Renal pelvis (tissue), 4 donors: ENCODE measurements around the gene FMO5. TPM values are rescaled to one million over a fixed set of nuclear protein-coding genes. Genes with fewer than 3 reads are reported as not detected.
"Not testable (repeated sequence)": the region's sequence is repeated elsewhere in the genome, so short reads cannot be mapped to it uniquely, and the experiment has no call there.

Experiments
- DNase-seq: peaks from one replicate; pipeline ENCODE4 v3.0.0-alpha.2; 2013
- polyA plus RNA-seq, 3 donors: library from polyadenylated mRNA; unstranded; fragments of 120-200 nt; gene quantifications; one replicate each; pipeline ENCODE4 v1.2.1, GENCODE V29; 2013; ENCODE audit not compliant: insufficient read length in 3 of 3

FMO5 gene
- polyA plus RNA-seq, 3 donors = 6.3 to 11.6 (median 7.9) TPM

GRCh38 chr1:147241934-147242448 is 16.9 kb upstream of the FMO5 start:
- no peak for DNase-seq

GRCh38 chr1:147240131-147240721 is 15.1 kb upstream of the FMO5 start:
- DNase-seq = not testable (repeated sequence)

- DNase-seq = no peak
Observed at GRCh38 chr1:147238925-147239820, 14.0 kb upstream of the FMO5 start.

GRCh38 chr1:147238053-147238902 is 13.1 kb upstream of the FMO5 start:
- no peak for DNase-seq

- DNase-seq = no peak
Observed at GRCh38 chr1:147236959-147237791, 12.0 kb upstream of the FMO5 start.

- no peak for DNase-seq
Observed at GRCh38 chr1:147236448-147236847, 11.3 kb upstream of the FMO5 start.

- DNase-seq = no peak
Observed at GRCh38 chr1:147235822-147236221, 10.7 kb upstream of the FMO5 start.

- DNase-seq = not testable (repeated sequence)
Observed at GRCh38 chr1:147233903-147234302, 8.8 kb upstream of the FMO5 start.

GRCh38 chr1:147231032-147231431 is 5.9 kb upstream of the FMO5 start:
- DNase-seq = not testable (repeated sequence)

- no peak for DNase-seq
Observed at GRCh38 chr1:147223740-147224615, 1.2 kb downstream of the FMO5 start.

- no peak for DNase-seq
Observed at GRCh38 chr1:147218606-147219005, 6.5 kb downstream of the FMO5 start.

- DNase-seq = no peak
Observed at GRCh38 chr1:147217141-147217540, 8.0 kb downstream of the FMO5 start.

- no peak for DNase-seq
Observed at GRCh38 chr1:147216124-147216523, 9.0 kb downstream of the FMO5 start.

GRCh38 chr1:147215540-147215916 is 9.6 kb downstream of the FMO5 start:
- no peak for DNase-seq

- no peak for DNase-seq
Observed at GRCh38 chr1:147214842-147215539, 10.1 kb downstream of the FMO5 start.

- DNase-seq = no peak
Observed at GRCh38 chr1:147214325-147214724, 10.8 kb downstream of the FMO5 start.

GRCh38 chr1:147213271-147213670 is 11.9 kb downstream of the FMO5 start:
- no peak for DNase-seq

- no peak for DNase-seq
Observed at GRCh38 chr1:147211577-147211976, 13.6 kb downstream of the FMO5 start.

- DNase-seq = no peak
Observed at GRCh38 chr1:147210987-147211386, 14.2 kb downstream of the FMO5 start.
